NCI-H2029 treated with DMSO at 0.1 percent for 48 hours (cell line): ENCODE results near the gene ATP8B3.

Experiments
- DNase-seq: peaks from one replicate; lab custom pipeline; 2025; lab: John Stamatoyannopoulos, UW

The ATP8B3 gene

GRCh38 chr19:1833540-1833939 is 21.5 kb upstream of the ATP8B3 start:
- no peak for DNase-seq

GRCh38 chr19:1832046-1832663 is 20.1 kb upstream of the ATP8B3 start:
- DNase-seq: no peak

- DNase-seq: no peak
Measured at GRCh38 chr19:1830978-1831377, 18.9 kb upstream of the ATP8B3 start.

GRCh38 chr19:1830568-1830967 is 18.5 kb upstream of the ATP8B3 start:
- DNase-seq: no peak

- no peak for DNase-seq
Measured at GRCh38 chr19:1829958-1830357, 17.9 kb upstream of the ATP8B3 start.

GRCh38 chr19:1828279-1829238 is 16.5 kb upstream of the ATP8B3 start:
- no peak for DNase-seq

- no peak for DNase-seq
Measured at GRCh38 chr19:1827566-1828278, 15.6 kb upstream of the ATP8B3 start.

GRCh38 chr19:1826557-1827521 is 14.8 kb upstream of the ATP8B3 start:
- DNase-seq: no peak

- peak; percentile 15 for DNase-seq
Measured at GRCh38 chr19:1825909-1826556, 14.0 kb upstream of the ATP8B3 start.

GRCh38 chr19:1824252-1824622 is 12.2 kb upstream of the ATP8B3 start:
- DNase-seq: no peak

GRCh38 chr19:1823539-1824251 is 11.6 kb upstream of the ATP8B3 start:
- DNase-seq: no peak

GRCh38 chr19:1823020-1823419 is 10.9 kb upstream of the ATP8B3 start:
- no peak for DNase-seq

GRCh38 chr19:1822210-1822609 is 10.1 kb upstream of the ATP8B3 start:
- no peak for DNase-seq

GRCh38 chr19:1819341-1820255 is 7.5 kb upstream of the ATP8B3 start:
- DNase-seq: no peak

- no peak for DNase-seq
Measured at GRCh38 chr19:1818549-1819195, 6.6 kb upstream of the ATP8B3 start.

GRCh38 chr19:1817553-1818179 is 5.6 kb upstream of the ATP8B3 start:
- DNase-seq: no peak

- no peak for DNase-seq
Measured at GRCh38 chr19:1816530-1817298, 4.6 kb upstream of the ATP8B3 start.
